ENCODE results near the gene SERP1.
A peak's percentile ranks its signal among the peaks of the same experiment; 100 is the strongest.

The SERP1 gene

GRCh38 chr3:150546226-150547044 is at the start of gene SERP1, which contains the start of gene EIF2A:
Gene SERP1, minus strand, starts transcription at chr3:150546496. Its CDS starts 361 bp downstream, at chr3:150546135.
Gene EIF2A, plus strand, starts transcription at chr3:150546787. Its CDS starts 16 bp downstream, at chr3:150546803.
- DNase-seq: peak; percentile 99

GRCh38 chr3:150594150-150594549 is 47.9 kb upstream of the SERP1 start:
- DNase-seq: no peak

- no peak for DNase-seq
Observed at GRCh38 chr3:150589759-150590158, 43.5 kb upstream of the SERP1 start.

GRCh38 chr3:150588027-150588830 is 41.9 kb upstream of the SERP1 start:
- no peak for DNase-seq

GRCh38 chr3:150583028-150583427 is 36.7 kb upstream of the SERP1 start:
- DNase-seq: no peak

- DNase-seq: no peak
Observed at GRCh38 chr3:150582620-150583019, 36.3 kb upstream of the SERP1 start.

- no peak for DNase-seq
Observed at GRCh38 chr3:150581174-150581573, 34.9 kb upstream of the SERP1 start.

GRCh38 chr3:150577855-150578254 is 31.6 kb upstream of the SERP1 start:
- no peak for DNase-seq

- no peak for DNase-seq
Observed at GRCh38 chr3:150567328-150567727, 21.0 kb upstream of the SERP1 start.

- no peak for DNase-seq
Observed at GRCh38 chr3:150564243-150564642, 17.9 kb upstream of the SERP1 start.

- DNase-seq: no peak
Observed at GRCh38 chr3:150557725-150558124, 11.4 kb upstream of the SERP1 start.

GRCh38 chr3:150556792-150557191 is 10.5 kb upstream of the SERP1 start:
- DNase-seq: no peak

- no peak for DNase-seq
Observed at GRCh38 chr3:150555859-150556436, 9.7 kb upstream of the SERP1 start.

GRCh38 chr3:150547045-150547741 is 897 bp upstream of the SERP1 start:
- DNase-seq: no peak

- peak; percentile 50 for DNase-seq
Observed at GRCh38 chr3:150545419-150546225, 674 bp downstream of the SERP1 start.

GRCh38 chr3:150544726-150545125 is 1.6 kb downstream of the SERP1 start:
- no peak for DNase-seq

- DNase-seq: no peak
Observed at GRCh38 chr3:150544041-150544440, 2.3 kb downstream of the SERP1 start.

GRCh38 chr3:150543531-150543930 is 2.8 kb downstream of the SERP1 start:
- DNase-seq: no peak

GRCh38 chr3:150543128-150543527 is 3.2 kb downstream of the SERP1 start:
- DNase-seq: no peak

- DNase-seq: no peak
Observed at GRCh38 chr3:150540991-150541390, 5.3 kb downstream of the SERP1 start.

GRCh38 chr3:150540297-150540696 is 6.0 kb downstream of the SERP1 start:
- no peak for DNase-seq
